Endothelial cell of umbilical vein (primary cell): ENCODE data around the gene FOCAD. TPM values are rescaled to one million over a fixed set of nuclear protein-coding genes. Genes with fewer than 3 reads are reported as not detected.

Experiments used
- BruUV-seq: library from RNA; stranded (reverse); fragments of 400-500 nt; replicated peaks from 2 replicates; lab custom pipeline; 2021; lab: Mats Ljungman, UMichigan
- CTCF ChIA-PET: fragments of 300-600, 350-600 bp; sonication (Branson Sonifier 250); formaldehyde crosslinking; loops from one replicate; lab custom pipeline; 2021; ENCODE audit warnings: antibody characterized with exemption, inconsistent platforms; lab: Charles Lee
- POLR2A ChIA-PET: fragments of 300-600, 350-600 bp; sonication (Branson Sonifier 250); formaldehyde crosslinking; loops from one replicate; lab custom pipeline; 2021; ENCODE audit warnings: antibody characterized with exemption, inconsistent platforms; lab: Charles Lee
- DNase-seq: peaks from one replicate; pipeline ENCODE4 v3.0.0-alpha.2; 2011; ENCODE audit warnings: low read depth, low spot score
- FAIRE-seq: peaks from 2 replicates; lab custom pipeline; 2011; peaks lifted over from hg19 to GRCh38; lab: Jason Lieb, UNC
- H2AFZ ChIP-seq: 2 replicates; pipeline ENCODE4 v1.6.0; 2012; ENCODE audit warnings: low read depth, low read length, control low read depth, inconsistent platforms
- H3K27ac ChIP-seq: 2 replicates; pipeline ENCODE4 v1.5.1; 2011; ENCODE audit warnings: low read depth, mild to moderate bottlenecking, control low read depth, low read length, moderate library complexity; ENCODE audit not compliant: insufficient read depth
- H3K27me3 ChIP-seq, 2 experiments: 2 replicates each; pipeline versions ENCODE4 v1.6.0 to v1.6.1; 2011; ENCODE audit warnings: low read length in 2 of 2, mixed read lengths in 1 of 2; ENCODE audit not compliant: control insufficient read depth in 2 of 2, insufficient read depth in 2 of 2
- H3K36me3 ChIP-seq, 2 experiments: 2 replicates in 1 of 2; 3 replicates in 1 of 2; pipeline ENCODE4 v1.5.1; 2011; ENCODE audit warnings: low read length in 2 of 2, mild to moderate bottlenecking in 1 of 2, moderate library complexity in 1 of 2; ENCODE audit not compliant: control insufficient read depth in 2 of 2, insufficient read depth in 2 of 2; ENCODE audit errors: extremely low read depth in 1 of 2
- H3K4me1 ChIP-seq: 3 replicates; pipeline ENCODE4 v1.5.1; 2011; ENCODE audit warnings: mild to moderate bottlenecking, low read length; ENCODE audit not compliant: control insufficient read depth, insufficient read depth; ENCODE audit errors: extremely low read depth
- H3K4me2 ChIP-seq: 2 replicates; pipeline ENCODE4 v1.6.1; 2011; ENCODE audit warnings: low read length, control low read depth, mixed read lengths; ENCODE audit not compliant: insufficient read depth
- H3K4me3 ChIP-seq, 3 experiments: fragments of 200-600 bp in 1 of 3; sonication (generic), shearing (Covaris generic) in 1 of 3; replicated peaks in 1 of 3; 2 replicates each; pipeline ENCODE4 v1.5.1; 2011 to 2016; ENCODE audit warnings: control low read depth in 3 of 3, low read length in 3 of 3, mild to moderate bottlenecking in 2 of 3, inconsistent platforms in 1 of 3, low read depth in 1 of 3, moderate library complexity in 1 of 3; ENCODE audit not compliant: insufficient read depth in 1 of 3
- H3K79me2 ChIP-seq: 2 replicates; pipeline ENCODE4 v1.6.0; 2012; ENCODE audit warnings: low read length, inconsistent platforms; ENCODE audit not compliant: control insufficient read depth, insufficient read depth
- H3K9ac ChIP-seq: replicated peaks from 2 replicates; pipeline ENCODE3; 2011; ENCODE audit warnings: low read length, control low read depth; ENCODE audit not compliant: insufficient read depth; ENCODE audit errors: extremely low read depth
- H3K9me1 ChIP-seq: replicated peaks from 3 replicates; pipeline ENCODE4 v1.6.0; 2011; ENCODE audit warnings: mild to moderate bottlenecking, low read length; ENCODE audit not compliant: control insufficient read depth, insufficient read depth; ENCODE audit errors: extremely low read depth
- H3K9me3 ChIP-seq: replicated peaks from 2 replicates; pipeline ENCODE4 v1.5.1; 2012; ENCODE audit warnings: low read length, inconsistent platforms; ENCODE audit not compliant: control insufficient read depth, insufficient read depth
- H4K20me1 ChIP-seq: replicated peaks from 2 replicates; pipeline ENCODE3; 2011; ENCODE audit warnings: mild to moderate bottlenecking, low read length; ENCODE audit not compliant: control insufficient read depth, insufficient read depth; ENCODE audit errors: extremely low read depth
- CTCF ChIP-seq, 2 donors: IDR thresholded peaks; 1 replicate in 1 of 2; 2 replicates in 1 of 2; pipeline ENCODE4 v1.5.1; 2011; ENCODE audit warnings: low read length in 2 of 2, mild to moderate bottlenecking in 2 of 2, moderate library complexity in 2 of 2, control low read depth in 1 of 2, inconsistent platforms in 1 of 2, low read depth in 1 of 2; ENCODE audit not compliant: insufficient read depth in 1 of 2; ENCODE audit errors: extremely low read depth in 1 of 2
- EZH2 ChIP-seq: IDR thresholded peaks from 2 replicates; pipeline ENCODE4 v1.6.1; 2012; ENCODE audit warnings: borderline replicate concordance, low read depth, mild to moderate bottlenecking, moderate library complexity, low read length, inconsistent platforms; ENCODE audit not compliant: severe bottlenecking
- FOS ChIP-seq: IDR thresholded peaks from 2 replicates; pipeline ENCODE4 v1.6.1; 2011; ENCODE audit warnings: mild to moderate bottlenecking, low read length, moderate library complexity, borderline replicate concordance; ENCODE audit not compliant: insufficient read depth
- GATA2 ChIP-seq: IDR thresholded peaks from 2 replicates; pipeline ENCODE4 v1.7.0; 2011; ENCODE audit warnings: low read depth, mild to moderate bottlenecking, moderate library complexity, mixed read lengths, low read length; ENCODE audit not compliant: insufficient read length, insufficient read depth
- JUN ChIP-seq: IDR thresholded peaks from 2 replicates; pipeline ENCODE4 v1.6.1; 2011; ENCODE audit warnings: borderline replicate concordance, low read depth; ENCODE audit not compliant: insufficient read length, insufficient read depth
- MYC ChIP-seq: IDR thresholded peaks from one replicate; pipeline ENCODE4 v1.6.1; 2011; ENCODE audit warnings: mild to moderate bottlenecking, low read depth, low read length
- POLR2A ChIP-seq: IDR thresholded peaks from 2 replicates; pipeline ENCODE4 v1.6.1; 2012; ENCODE audit warnings: low read depth, mild to moderate bottlenecking, control low read depth, low read length
- POLR2AphosphoS5 ChIP-seq: IDR thresholded peaks from 2 replicates; pipeline ENCODE4 v1.6.1; 2012; ENCODE audit warnings: low read depth, mild to moderate bottlenecking, control low read depth, low read length, moderate library complexity; ENCODE audit not compliant: insufficient read depth
- dilution Hi-C: fragments of 300-500 bp; cut with MboI; formaldehyde crosslinking; loops from one replicate; pipeline ENCODE4 v1.15.0; 2019; ENCODE audit warnings: low sequenced_read_pairs; ENCODE audit not compliant: extremely low pct_ligation_motif_present
- intact Hi-C: fragments of 100-400 bp; cut with micrococcal nuclease; formaldehyde crosslinking; loops from one replicate; pipeline ENCODE4 v1.10.0; 2022
- polyA plus RNA-seq, 4 experiments: library from polyadenylated mRNA; depleted of rRNA in 3 of 4; stranded (reverse) in 3 of 4; unstranded in 1 of 4; fragments of >200 nt; gene quantifications; 2 replicates each; pipeline versions ENCODE4 v1.2.1 to v1.2.3, GENCODE V29; 2011 to 2012; ENCODE audit warnings: missing spikeins in 1 of 4
- total RNA-seq: library from RNA; stranded (reverse); gene quantifications from 2 replicates; pipeline ENCODE4 v1.2.3, GENCODE V29; 2021
- TF ChIP-seq, protein P1 (sequence below): IDR thresholded peaks from 2 replicates; pipeline ENCODE4 v1.6.1; 2011; ENCODE audit not compliant: insufficient read depth, insufficient read length

The FOCAD gene
- total and polyA plus RNA-seq, 2 donors (not counting 3 experiments of a cell fraction or from before 2014, with no cell fraction given), result 26.7 to 66.9 TPM

- no peak overlapping the region for H3K4me3 ChIP-seq
- H3K4me2 ChIP-seq, result no peak overlapping the region
- peak overlapping the region; percentile 36 for H3K27ac ChIP-seq
- no peaks in the 10 kb centered on the region for H3K79me2 ChIP-seq
- intact Hi-C loops, result no loop called here
- FAIRE-seq (no peak), DNase-seq (peak; percentile 62)
- peaks cover 22% of the 10 kb centered on the region for H3K4me1 ChIP-seq
- no peak for TF ChIP-seq MYC
- TF ChIP-seq FOS, result no peak
- no peak for TF ChIP-seq POLR2AphosphoS5
- no peak for TF ChIP-seq EZH2
- TF ChIP-seq, protein P1, sequence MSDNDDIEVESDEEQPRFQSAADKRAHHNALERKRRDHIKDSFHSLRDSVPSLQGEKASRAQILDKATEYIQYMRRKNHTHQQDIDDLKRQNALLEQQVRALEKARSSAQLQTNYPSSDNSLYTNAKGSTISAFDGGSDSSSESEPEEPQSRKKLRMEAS, result no peak
- no peak for TF ChIP-seq POLR2A
- no peak for TF ChIP-seq GATA2
- TF ChIP-seq CTCF (IDR thresholded peaks at IDR 0.05; ENCODE audit: extremely low read depth in 1 of 2, insufficient read depth in 1 of 2, low read depth in 1 of 2, low read length in 2 of 2), result no peak
- no peak for TF ChIP-seq JUN
- H3K27me3 ChIP-seq, result no peaks in the 10 kb centered on the region
- H3K9ac ChIP-seq, result no peak overlapping the region
- POLR2A ChIA-PET, result no interaction called here
- dilution Hi-C loops, result no loop called here
- no peaks in the 10 kb centered on the region for H3K9me1 ChIP-seq
- CTCF ChIA-PET, result interaction anchor here (1.0 kb wide), 1 partner anchor 278 kb away, joined by 4 read pairs; no protein-coding TSS in a partner anchor
- no peaks in the 10 kb centered on the region for H4K20me1 ChIP-seq
- H3K9me3 ChIP-seq, result no peaks in the 10 kb centered on the region
- BruUV-seq, result no TSS peak
- H2AFZ ChIP-seq, result no peak overlapping the region
- H3K36me3 ChIP-seq, result no peaks in the 10 kb centered on the region
These were observed 219.2 kb downstream of the FOCAD start for GRCh38 chr9:20903212-20903611.
